GM21423 (cell line): Measurements from ENCODE around the gene GPR15.

Experiments
- ATAC-seq: cut with Tn5 transposase; IDR thresholded peaks from one replicate; pipeline ENCODE4 v1.9.1; 2021; ENCODE audit warnings: mild to moderate bottlenecking, moderate library complexity; ENCODE audit not compliant: unreplicated experiment

Gene GPR15

DNA sequence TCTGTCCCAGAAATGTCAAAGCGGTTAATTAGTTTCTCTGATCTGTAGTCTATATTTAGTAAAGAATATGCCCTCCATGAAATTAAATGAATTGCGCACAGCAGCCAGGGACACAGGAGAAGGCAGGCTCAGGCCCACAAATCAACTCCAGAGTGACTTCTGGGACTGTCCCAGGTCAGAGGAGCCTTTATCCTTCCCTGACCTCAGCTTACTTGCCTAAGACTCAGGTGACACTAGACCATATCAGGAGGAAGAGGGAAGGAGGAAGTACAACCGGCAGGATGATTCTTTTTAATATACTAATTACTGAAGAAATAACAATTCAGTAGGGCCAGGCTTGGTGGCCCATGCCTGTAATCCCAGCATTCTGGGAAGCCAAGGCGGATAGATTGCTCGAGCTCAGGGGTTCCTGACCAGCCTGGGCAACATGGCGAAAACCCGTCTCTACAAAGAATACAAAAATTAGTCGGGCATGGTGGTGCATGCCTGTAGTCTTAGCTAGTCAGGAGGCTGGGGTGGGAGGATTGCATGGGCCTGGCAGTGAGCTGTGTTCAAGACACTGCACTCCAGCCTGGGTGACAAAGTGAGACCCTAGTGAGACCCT lies 1.8 kb upstream of the GPR15 start:
- no peak for ATAC-seq

DNA sequence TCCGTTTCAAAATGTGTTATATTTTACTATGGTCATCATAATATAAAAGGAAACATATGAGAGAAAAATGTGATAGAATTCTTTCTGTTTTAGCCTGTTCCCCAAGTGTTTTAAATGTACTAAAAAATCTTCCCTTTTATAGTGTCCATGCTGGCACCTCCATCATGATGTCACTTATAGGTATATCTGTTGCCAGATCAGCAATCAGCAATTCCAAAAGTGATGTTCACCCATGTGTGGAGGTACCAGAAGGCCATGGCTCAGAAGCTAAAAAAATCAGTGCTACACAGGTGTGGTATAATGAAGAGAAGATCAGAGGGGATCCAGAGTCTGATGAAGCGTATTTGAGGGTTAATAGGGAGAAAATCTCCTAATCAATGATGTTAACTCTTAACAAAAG lies 1.1 kb upstream of the GPR15 start:
- no peak for ATAC-seq

DNA sequence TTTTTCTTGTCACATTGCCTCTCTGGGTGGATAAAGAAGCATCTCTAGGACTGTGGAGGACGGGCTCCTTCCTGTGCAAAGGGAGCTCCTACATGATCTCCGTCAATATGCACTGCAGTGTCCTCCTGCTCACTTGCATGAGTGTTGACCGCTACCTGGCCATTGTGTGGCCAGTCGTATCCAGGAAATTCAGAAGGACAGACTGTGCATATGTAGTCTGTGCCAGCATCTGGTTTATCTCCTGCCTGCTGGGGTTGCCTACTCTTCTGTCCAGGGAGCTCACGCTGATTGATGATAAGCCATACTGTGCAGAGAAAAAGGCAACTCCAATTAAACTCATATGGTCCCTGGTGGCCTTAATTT lies 478 bp downstream of the GPR15 start:
- no peak for ATAC-seq

DNA sequence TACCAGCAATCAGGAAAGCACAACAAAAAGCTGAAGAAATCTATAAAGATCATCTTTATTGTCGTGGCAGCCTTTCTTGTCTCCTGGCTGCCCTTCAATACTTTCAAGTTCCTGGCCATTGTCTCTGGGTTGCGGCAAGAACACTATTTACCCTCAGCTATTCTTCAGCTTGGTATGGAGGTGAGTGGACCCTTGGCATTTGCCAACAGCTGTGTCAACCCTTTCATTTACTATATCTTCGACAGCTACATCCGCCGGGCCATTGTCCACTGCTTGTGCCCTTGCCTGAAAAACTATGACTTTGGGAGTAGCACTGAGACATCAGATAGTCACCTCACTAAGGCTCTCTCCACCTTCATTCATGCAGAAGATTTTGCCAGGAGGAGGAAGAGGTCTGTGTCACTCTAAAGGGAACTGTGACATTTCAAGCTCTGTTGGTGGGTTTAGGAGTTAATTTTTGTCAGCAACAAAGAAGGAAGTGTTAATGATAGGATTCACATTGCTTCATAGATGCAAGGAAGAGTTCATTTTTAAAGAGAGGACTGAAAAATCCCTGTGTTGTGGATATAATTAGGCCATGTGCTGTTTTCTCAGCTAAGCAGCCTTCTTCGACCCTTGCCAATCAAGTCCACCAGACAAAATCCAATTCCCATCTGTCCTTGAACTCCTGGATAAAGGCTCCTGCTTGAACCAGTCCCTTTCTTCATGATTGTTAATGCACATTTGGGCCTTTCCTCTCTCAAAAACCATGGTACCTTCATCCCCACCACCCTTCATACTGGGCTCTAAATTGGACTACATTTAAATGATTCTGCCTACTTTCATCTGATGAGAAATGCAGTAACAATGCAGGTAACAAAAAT lies 1.2 kb downstream of the GPR15 start:
- no peak for ATAC-seq

DNA sequence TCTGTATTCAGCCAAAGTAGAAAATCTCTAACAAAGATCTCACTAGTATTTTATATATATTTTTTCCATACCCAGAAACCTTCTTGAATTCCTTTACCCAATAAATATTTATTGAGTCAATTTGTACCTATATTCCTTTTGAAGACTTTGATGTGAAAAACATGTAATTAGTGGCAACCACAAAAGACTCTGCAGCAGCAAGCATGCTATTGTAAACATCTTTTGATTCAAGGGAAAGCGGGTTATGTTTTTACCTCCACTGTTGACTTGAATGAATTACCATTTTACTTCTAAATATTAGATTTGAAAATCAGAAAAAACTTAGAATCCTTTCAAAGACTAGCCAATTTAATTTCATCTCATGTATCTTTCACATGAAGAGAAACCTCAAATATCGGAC lies 2.4 kb downstream of the GPR15 start:
- no peak for ATAC-seq

DNA sequence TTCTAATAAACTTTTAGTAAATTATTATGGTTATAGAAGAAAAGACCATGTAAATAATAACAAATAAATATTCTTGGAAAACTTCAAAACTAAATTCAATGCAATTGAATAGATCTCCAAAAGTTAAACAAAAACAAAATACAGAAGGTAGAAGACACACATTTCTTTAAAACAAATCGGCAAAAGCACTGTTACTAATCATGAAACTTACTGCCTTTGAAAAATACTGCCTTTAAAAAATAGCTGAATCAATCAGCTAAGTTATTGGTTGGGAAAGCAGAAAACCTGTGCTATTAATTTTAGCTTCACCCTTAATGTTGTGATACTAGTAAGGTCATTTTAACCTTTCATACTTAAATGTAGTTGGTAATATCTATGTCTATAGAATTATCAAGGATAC lies 3.0 kb downstream of the GPR15 start:
- no peak for ATAC-seq

DNA sequence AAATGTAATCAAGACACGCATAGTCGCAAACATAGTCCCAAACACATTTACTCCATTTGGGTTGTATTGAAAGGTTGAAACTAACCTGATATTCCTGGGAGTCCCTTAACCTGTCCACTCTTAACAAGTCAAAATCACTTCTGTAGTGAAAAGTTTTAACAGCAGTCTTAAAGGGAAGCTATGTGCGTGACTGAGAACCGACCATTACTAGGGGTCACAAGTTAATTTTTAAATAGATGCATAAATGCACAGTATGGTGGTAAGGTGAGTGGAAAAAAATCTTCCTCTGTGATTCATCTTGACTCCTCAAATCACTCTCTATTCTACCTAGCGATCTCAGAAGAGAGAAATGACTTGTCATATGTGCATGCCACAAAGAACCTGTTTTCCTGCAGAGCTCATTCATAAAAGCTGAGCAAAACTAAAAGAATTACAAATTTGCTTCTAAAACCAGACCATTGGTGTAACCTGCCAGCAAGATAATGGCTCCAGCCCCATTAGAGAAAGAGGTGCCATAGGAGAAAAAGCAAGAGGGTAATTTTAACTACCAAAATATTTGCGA lies 4.8 kb downstream of the GPR15 start:
- ATAC-seq: peak; percentile 71

DNA sequence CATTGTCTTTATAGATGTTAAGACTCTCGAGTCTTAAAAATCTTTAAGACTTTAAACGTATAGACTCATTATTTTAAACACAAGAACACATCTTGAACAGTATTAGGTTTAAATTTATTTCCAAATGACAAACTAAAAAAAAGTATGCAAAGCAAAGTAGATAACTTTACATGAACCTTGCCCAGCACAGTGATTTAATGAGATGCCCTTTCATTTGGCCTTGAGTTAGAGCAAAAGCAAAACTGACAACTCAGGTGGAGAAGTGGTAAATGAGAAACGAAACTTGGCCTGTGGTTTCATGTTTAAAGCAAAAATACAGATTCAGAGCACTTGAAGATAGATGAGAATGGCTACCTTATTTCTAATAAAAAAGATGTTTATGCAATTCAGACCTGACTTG lies 8.6 kb downstream of the GPR15 start:
- peak; percentile 41 for ATAC-seq

DNA sequence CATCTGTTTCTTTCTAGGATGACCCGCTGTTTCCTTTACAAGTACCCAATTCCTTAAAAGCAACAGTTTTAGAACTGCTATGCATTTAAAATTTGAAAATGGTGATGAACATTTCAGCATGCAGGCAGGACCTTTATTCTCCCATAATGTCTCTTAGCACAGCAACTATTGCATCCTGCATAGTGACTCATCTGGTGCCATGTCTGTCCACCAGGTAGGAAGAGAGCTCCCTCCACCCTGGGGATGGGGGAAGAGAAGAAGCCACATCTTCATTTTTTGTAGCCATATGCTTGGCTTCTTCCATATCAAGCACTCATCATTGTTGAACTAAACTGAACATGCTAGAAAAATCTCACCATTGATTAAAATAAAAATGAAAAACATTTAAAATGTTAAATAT lies 9.9 kb downstream of the GPR15 start:
- ATAC-seq: no peak

DNA sequence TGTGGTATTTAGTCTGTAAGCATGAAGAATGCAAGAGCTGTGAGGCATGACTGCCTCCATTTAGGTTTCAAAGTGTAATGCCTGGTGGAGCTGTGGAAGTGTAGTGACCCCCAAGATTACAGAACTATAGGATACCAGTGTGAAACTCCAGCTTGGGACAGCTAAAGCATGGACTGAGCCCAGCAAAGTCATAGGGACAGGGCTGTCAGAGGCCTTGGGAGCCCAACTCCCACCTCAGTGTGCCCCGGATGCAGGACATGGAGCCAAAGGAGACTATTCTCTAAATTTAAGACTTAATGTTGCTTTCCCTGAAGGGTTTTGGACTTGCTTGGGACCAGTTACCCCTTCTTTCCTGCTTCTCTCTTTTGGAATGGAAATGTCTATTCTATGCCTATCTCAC lies 10.8 kb downstream of the GPR15 start:
- ATAC-seq: no peak

DNA sequence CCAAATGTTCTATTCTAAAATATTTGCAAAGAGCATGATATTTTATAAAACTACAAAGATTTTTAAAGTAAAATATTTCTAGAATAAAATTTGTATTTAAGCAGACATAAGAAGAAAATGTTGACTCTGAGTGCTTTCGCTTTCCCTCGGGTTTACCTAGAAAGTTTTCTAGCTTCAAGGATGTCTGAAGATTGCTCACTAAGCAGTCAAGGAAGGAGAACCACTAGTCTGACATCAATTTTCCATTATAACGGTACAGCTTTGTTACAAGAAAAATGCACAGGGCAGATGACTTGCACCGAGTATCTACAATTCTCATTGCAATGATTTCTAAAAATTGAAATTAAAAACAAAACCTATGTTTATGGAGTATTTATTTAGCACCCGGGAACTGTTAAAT lies 14.2 kb downstream of the GPR15 start:
- ATAC-seq: peak; percentile 60

DNA sequence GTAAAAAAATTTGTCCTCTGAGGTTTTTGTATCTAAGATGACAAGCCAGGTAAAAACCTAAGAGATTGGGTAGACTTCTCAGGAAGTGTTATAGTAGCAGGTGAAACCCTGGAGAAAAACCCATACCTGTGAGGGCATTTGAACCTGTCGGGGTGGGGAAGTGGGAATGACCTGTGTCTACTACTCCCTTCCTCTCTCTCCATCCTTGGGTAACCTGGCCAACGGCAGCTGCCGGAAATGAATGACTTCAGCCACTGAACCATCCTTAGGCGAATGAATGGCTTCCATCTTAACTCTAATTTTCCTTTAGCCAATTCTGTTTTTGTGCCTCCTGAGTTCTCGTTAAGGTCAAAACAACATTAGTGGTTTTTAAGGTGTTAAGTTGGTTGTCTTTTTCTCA lies 16.8 kb downstream of the GPR15 start:
- ATAC-seq: no peak

DNA sequence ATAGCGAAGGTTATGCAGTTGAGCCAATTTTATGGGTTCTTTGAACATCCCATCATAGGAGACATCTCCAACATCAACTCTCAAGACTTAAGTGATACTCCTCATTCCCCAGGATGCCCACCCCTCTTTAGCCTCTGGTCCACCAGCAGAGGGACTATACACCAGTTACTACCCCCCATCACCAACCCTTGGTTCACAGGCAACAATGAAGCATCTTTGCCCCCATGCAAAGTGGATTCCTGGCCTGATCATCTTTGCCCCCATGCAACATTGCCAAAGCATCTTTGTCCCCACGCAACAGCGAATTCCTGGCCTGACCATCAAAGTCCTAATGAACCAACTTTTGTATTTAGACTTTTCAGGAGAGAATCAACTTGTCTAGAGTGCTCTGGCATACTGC lies 19.1 kb downstream of the GPR15 start:
- no peak for ATAC-seq

DNA sequence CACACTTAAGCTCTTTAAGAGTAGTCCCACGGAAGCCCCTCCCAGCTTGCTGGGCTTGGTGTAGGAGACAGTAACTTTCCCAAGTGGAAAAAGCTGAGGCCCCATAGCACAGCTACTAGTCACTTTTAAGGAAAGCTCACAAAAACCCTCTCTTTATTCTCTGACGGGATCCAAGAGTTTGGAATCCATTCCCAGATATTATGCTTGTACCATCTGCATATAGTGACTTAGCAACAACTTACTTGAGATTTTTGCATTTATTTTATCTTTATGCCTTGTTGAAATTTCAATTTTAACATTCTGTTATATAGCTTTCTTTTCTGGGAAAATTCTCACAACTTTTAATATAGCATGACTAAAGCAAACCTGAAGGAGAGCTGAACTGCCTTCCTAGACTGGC lies 19.5 kb downstream of the GPR15 start:
- ATAC-seq: no peak

DNA sequence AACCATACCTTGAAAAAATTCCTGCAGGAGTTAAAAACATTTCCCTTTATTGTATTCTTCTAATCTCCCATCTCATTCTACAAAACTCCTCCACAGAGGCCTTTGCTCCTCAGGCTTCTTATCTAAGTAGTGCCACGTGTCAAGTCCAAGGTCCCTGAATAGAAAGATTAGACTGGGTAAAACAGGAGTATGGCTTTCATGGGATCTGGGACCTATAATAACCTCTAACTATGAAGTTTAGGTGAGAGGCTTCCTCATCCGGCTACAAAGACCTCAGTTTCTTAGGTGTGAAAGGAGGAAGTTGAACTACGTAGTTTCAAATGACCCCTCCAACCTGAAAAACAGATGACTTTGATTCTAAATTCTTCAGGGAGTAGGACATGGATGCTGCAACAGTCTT lies 20.0 kb downstream of the GPR15 start:
- ATAC-seq: no peak

DNA sequence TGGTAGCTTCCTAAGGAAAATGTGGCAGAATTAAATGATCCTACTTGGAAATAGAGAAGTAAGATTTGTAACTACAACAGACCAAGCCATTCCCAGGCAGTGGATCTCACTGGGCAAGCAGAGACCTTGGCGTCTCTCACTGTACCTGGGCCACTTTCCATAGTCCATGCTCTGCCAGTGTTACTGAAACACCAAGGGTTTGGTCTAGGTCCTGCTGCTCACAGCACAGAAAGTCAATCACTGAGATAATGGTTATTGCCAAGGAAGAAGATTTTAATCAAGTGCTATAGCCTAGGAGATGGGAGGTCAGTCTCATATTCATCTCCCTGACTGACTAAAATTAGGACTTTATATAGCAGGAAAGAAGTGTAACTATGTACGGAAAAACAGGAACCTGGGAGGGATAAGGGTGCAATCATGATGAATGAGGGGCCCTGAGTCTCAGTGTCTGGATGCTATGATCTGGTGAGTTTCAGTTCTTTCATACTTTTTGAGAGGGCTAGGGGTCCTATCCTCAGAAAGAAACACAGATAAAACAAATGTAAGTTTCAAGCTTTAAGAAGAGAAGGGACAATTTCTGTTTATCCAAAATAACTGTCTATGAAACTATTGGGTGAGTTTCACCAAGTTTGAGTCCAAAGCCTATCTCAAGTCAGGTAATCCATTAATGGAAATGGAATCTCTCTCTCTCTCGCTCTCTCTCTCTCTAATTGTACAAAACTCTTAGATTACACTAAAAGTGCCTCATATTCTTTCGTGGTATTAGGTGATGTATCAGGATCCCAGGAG lies 20.6 kb downstream of the GPR15 start:
- no peak for ATAC-seq

DNA sequence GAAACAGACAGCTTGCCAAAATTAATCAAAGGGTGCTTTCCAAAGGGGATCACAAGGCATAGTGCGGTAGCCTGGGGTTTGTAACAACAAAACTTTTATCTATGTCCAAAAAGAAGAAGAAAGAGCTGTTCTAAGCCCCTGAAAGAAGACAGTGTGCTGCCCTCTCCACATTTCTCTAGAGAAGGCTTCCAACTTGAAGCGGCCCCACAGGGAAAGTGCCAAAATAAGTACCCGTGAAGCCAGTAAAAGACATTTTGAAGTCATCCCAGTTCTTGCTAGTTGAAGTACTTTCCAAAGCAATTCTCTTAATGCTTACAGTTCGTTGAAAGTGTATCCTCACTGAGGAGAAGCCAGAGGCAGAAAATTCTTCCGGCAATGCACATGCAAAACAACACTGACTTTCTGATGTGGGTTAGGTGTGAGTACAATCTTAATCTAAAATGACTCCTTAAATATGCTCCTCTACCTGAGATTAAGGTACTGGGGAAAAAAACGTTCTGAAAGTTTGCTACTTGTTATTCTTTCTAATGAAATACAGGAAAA lies 21.3 kb downstream of the GPR15 start:
- no peak for ATAC-seq

DNA sequence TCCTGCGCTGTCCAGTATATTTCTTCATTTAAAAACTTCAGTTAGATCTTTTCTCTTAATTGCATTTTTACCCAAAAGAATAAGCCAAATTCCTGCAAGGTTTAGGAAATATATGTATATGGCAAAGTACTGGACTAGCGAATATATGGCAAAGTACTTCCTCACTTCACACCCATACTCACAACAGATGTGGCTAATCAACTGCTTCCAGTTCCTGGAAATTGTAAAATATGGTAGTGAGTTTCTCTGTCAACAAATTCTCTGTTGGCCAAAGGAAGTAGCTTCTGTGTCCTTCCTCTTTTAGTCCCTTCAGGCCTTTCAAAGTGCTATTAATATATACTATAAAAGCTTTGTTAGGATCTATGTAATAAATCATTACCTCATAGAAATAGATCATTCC lies 22.0 kb downstream of the GPR15 start:
- no peak for ATAC-seq

DNA sequence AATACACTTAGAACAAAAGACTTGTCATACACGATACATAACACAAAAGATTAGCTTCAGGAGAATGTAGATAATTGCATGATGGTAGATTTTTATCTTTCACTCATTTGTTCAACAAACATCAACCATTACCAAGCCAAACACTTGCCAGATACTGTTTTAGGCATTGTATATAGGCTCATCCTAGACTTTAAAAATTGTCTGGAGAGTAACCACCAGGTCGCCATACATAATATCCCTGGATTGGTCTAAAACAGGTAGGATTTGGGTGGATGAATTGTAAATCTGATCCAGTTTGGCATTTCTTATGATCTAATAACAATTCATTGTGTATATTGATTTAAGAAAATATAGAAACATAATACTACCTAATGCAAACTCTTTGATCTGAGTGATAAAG lies 22.8 kb downstream of the GPR15 start:
- no peak for ATAC-seq

DNA sequence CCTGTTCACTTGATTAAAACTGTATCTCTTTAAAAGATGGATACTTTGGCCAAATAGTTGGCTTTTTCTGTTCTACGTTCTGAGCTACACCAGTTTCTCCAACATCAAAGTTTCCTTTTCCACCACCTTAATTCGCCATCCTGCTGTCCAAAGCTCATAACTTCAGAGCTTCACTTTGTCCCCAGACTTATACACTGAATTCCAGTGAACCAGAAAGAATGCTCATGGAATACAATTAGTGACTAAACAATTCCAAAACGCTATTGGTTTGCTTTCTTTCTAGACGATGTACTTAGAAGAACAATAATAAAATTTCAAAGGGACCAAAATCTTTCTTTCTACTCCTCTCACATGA lies 23.2 kb downstream of the GPR15 start:
- ATAC-seq: no peak
